RPMI7951 (cell line): Measurements from ENCODE around the gene MMP28. TPM values are rescaled to one million over a fixed set of nuclear protein-coding genes. Genes with fewer than 3 reads are reported as not detected.
A peak's percentile ranks its signal among the peaks of the same experiment; 100 is the strongest.

ENCODE experiments used
- DNase-seq: peaks from one replicate; pipeline ENCODE4 v3.0.0-alpha.2; 2012; ENCODE audit warnings: low read depth
- total RNA-seq: library from RNA; depleted of rRNA; stranded (reverse); fragments of >200 nt; shearing (Covaris generic); gene quantifications from 2 replicates; pipeline ENCODE4 v1.2.3, GENCODE V29; 2014; rRNA removed

MMP28 gene, protein sequence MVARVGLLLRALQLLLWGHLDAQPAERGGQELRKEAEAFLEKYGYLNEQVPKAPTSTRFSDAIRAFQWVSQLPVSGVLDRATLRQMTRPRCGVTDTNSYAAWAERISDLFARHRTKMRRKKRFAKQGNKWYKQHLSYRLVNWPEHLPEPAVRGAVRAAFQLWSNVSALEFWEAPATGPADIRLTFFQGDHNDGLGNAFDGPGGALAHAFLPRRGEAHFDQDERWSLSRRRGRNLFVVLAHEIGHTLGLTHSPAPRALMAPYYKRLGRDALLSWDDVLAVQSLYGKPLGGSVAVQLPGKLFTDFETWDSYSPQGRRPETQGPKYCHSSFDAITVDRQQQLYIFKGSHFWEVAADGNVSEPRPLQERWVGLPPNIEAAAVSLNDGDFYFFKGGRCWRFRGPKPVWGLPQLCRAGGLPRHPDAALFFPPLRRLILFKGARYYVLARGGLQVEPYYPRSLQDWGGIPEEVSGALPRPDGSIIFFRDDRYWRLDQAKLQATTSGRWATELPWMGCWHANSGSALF
- not detected in 2 replicates for total RNA-seq

DNA sequence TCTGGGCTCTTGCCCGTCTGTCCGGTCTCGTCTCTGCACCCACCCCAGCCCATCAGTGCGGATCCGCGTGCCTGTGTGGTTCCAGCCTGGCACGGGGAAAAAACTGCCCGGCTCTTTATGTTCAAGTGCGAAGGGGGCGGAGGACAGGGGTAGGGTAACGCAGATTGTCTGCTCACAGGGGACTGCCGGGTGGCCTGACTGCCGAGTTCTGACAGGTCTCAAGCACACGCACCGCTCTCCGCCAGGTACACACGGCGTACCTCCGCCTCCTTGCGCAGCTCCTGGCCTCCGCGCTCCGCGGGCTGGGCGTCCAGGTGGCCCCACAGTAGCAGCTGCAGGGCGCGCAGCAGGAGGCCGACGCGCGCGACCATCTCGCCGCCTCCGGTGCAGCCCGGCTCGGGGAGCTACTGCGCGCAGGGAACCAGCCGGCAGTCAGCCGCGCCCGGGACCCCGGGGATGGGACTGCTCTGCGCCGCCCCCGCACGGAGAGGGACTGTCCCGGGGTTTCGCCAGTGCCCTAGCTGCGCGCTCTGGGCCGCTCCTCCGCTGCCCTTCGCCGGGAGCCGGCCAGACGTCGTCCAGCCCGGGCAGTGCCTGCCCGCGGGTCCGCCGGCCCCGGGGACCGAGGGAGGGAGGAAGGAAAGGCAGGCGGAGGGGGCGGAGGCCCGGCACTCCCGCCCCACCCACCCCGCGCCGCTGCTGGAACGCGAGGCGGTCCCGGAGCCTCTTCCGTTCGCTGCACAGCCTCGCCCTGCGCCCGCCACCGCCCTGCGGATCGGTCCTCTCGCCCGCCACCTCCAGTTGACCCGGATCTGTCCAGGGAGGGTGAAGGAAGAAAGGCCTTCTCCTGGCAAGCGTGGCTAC lies at the start of gene MMP28:
Gene MMP28, minus strand, starts transcription at position 635 of the 864 bp plus-strand sequence. Its CDS starts 264 bp downstream, at position 371.
- DNase-seq: peak; percentile 10

DNA sequence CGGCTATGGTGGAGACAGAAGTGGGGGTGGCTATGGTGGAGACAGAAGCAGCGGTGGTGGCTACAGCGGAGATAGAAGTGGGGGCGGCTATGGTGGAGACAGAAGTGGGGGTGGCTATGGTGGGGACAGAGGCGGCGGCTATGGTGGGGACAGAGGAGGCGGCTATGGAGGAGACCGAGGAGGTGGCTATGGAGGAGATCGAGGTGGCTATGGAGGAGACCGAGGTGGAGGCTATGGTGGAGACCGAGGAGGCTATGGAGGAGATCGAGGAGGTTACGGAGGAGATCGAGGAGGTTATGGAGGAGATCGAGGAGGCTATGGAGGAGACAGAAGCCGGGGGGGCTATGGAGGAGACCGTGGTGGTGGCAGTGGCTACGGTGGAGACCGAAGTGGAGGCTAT lies 49.1 kb upstream of the MMP28 start:
- no peak for DNase-seq

DNA sequence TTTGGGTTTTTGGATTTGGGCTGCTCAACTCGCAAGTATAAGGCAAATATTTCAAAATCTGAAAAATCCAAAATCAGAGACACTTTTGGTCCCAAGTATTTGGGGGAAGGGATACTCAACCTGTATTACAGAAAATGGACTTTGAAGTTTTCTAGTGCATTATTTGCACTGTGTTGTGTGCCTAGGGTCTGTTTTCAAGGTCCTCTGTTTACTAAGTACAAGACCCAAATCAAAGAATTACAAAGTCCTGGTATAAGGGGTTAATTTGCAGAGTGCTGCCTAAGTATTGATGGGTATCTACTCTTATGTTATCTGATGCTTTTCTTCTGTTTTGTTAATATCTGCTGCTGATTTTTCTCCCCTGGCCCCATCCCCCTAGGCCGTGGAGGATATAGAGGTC lies 48.3 kb upstream of the MMP28 start:
- DNase-seq: no peak

DNA sequence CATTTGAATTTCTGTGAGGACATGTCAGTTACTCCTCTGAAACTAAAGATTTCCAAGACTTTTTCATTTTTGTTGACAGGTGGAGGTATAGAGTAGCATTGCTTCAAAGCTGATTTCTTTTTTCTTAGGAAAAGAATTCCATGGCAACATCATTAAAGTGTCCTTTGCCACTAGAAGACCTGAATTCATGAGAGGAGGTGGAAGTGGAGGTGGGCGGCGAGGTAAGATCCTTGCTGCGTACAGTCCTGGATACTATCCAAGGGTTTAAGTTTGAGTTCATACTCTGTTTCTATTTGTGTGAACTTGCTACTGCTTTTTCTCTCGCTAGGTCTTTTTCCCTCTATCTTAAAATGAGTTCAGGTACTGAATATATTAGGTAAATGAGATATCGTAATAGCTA lies 46.8 kb upstream of the MMP28 start:
- DNase-seq: no peak

DNA sequence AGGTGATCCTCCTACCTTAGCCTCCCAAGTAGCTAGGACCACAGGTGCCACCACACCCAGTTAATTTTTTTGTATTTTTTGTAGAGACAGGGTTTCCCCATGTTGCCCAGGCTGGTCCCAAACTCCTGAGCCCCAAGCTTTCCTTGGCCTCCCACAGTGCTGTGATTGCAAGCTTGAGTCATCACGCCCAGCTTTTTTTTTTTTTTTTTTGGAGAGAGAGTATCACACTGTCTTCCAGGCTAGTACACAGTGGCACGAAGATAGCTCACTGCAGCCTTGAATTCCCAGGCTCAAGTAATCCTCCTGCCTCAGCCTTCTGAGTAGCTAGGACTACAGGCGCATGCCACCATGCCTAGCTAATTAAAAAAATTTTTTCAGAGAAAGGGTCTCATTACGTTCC lies 46.1 kb upstream of the MMP28 start:
- DNase-seq: peak; percentile 27

DNA sequence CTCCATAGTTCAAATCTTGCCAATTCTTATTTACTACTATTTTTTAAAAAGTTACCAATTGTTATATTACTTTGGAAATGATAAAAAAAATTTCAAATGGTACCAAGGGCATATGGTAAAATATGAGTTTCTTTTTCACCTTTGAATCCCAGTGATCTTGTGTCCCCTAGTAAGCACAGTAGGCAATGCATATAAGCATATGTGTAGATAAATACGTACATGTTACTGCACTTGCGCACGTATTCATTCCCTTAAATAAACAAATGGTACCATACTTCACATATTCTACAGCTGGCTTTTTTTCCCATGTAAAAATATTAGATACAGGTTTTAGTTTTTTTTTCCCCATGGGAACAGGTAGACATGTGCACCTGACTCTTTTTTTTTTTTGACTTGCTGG lies 45.7 kb upstream of the MMP28 start:
- no peak for DNase-seq

DNA sequence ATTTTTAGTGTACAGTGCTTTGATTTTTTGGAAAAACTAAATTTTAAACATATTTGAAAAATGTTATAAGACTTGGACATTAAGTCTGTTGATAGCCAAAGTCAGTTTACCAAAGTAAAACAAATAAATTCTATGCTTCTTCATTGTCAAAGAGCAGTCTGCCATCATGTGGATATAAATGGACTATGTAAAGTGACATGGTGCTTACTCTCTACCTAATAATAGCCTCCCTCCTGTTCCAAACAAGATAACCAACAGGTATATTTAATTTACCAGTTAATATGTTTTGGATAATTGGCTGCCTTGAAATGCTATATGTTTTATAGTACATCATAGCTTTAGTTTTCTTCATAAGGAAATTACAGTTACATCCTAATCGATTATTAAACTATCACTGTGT lies 29.8 kb upstream of the MMP28 start:
- no peak for DNase-seq

DNA sequence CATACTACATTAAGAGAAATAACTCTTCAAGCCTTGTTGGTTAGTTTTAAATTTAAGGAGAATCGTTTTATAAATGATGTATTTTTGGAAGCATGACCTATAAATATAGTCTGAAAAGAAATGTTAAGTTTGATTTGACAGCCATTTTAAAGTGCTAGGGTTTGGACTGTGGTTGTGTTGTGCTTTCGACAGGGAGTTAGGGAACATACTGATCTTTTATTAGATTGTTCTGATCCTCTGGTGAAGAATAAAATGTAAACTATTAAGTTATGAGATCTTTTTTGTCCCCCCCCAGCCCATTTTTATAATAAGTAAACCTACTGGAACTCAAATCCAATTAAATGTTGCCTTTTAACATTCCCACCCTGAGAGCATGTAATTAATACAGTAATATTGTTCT lies 25.9 kb upstream of the MMP28 start:
- no peak for DNase-seq

DNA sequence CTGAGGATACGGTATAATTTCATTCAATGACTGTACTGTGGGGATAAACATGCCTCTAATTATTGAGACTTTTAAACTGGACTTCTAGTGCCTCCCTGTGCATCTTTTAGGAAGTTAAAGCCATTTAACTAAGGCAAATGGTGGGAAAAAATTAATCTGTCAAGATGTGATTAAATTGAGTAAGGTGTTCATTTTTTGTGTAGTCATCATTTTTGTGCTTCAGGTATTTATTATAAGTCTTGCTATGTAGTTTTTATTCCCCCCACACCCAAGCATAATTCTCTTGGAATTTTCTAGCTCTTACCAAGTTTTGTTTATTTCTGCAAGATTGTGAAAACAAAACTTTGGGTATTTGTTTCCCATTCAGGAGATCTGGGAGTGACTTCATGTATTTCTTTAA lies 24.0 kb upstream of the MMP28 start:
- DNase-seq: no peak

DNA sequence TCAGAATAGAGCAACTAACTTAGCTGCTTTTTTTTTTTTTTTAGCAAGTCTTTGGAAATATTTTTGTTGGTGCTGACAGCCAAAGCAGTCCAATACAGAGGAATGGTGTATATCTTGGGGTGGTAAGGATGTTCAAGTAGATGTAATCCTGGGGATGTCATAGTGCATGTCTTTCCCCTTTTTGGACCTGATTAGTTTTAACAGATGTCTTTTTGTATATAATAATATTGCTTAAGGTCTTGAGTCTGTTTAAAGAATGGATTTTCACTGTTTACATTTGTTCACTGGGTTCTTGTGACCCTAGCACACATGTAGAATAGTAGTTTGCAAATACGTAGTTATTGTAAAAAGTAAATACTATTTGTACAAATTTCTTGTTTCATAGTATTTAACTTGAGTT lies 21.8 kb upstream of the MMP28 start:
- DNase-seq: no peak

DNA sequence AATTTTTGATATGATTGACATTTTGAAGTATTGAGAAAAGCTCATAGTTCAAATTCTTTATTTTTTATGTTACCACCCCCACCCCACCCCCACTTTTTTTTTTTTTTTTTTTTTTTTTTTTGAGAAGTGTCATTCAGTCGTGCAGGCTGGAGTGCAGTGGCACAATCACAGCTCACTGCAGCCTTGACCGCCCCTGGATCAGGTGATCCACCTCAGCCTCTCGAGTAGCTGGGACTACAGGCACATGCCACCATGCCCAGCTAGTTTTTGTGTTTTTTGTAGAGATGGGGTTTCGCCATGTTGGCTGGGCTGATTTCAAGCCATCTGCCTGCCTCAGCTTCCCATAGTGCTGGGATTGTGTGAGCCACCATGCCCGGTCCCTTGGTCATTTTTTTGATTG lies 21.3 kb upstream of the MMP28 start:
- DNase-seq: no peak

DNA sequence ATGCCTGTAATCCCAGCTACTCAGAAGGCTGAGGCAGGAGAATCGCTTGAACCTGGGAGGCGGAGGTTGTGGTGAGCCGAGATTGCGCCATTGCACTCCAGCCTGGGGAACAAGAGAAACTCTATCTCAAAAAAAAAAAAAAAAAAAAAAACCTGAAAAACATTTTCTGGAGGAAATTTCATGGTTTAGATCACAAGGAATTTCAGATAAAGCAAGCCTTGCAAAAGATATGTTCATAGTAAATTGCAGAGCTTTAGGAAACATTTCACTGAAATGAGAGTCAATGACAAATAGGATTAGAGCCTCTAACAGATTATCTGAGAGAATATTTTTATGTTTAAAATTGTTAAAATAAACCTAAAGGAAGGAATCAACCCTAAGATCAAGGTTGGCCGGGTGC lies 17.0 kb upstream of the MMP28 start:
- DNase-seq: no peak

DNA sequence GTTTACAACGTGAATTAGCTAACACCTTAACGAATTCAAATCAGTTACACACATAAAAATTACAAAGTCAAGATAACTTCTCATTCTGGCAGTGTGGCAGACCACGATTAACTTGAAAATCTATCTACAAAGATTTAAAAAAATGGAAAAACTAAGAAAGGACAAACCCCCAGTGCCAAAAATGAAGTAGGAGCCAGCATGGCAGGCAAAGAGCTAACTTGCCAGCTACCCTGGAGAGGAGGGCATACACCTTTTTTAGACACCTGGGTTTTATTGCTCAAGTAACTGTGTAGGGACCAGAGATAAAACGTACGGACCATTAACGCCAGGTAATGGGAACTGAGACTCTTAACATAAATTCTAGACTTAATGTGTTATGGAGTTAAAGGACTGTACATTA lies 16.3 kb upstream of the MMP28 start:
- no peak for DNase-seq

DNA sequence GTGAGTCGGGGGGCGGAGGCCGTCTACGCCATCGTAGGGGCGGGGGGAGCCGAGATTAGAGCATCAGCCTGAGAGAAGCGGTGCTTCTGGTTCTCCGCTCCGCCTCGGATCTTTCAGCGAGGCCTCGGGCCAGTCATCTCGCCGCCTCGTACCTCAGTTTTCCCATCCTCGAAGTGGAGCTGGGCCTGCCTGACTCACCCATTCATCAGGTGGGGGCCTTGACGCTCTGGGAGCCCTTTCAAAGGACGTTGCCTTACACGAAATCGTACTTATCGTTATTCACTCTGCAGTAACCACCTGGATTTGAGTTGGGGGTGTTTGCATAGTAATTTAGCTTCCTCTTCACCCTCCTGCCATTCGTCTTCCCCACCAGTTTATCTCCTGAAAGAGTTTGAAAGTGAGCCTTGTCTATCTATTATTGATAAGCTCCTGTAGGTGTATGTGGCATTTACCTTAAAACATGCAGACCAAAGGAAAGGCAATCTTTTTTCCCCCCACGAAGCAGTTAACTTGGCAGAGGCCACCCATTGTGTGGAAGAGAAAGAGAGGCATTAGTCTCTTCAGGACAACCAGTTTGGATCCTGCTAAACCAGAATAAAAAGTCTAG lies 14.5 kb upstream of the MMP28 start:
- DNase-seq: no peak

DNA sequence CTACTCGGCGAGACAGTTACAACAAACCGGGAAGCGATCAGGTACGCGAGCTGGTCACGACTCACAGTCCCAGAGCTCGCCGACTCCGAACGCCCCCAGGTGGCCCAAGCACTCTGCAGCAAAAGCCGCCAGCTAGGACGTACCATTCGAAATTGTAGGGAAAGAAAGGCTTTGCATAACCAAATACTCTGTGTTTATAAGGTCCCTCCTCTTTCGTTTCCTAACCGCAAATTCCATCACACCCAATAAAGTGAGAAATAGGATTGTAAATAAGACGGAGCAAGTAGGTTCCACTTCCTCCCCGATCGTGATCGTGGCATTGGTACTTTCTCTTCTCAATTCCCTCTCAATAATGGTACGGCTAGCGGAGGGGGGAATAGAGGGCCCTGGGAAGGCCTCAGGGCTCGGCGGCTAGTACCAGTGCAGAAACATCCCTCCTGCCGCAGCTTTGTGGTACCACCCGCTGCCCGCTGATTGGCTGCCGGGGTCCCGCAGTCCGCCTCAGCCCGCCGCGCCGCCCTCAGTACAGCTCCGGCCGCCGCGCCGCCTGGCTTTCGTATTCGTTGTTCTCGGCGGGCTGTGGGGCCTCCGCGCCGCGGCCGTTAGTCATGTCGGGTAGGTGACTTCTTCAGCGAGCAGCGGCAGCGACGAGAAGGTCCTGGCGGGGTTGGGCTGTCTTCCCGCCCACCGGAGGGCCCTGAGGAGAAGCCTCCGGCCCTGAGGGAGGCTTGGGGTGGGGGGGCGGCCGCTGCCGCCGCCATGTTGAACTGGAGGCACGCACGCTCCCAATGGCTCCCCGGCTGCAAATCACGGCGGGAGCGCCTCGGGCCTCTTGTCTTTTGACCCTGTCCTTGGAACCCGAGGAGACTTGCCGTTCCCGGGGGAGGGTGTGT lies 13.8 kb upstream of the MMP28 start, which contains the start of gene TAF15:
Gene TAF15, plus strand, starts transcription at position 523 of the 893 bp plus-strand sequence. Its CDS starts 86 bp downstream, at position 609.
- DNase-seq: peak; percentile 98

DNA sequence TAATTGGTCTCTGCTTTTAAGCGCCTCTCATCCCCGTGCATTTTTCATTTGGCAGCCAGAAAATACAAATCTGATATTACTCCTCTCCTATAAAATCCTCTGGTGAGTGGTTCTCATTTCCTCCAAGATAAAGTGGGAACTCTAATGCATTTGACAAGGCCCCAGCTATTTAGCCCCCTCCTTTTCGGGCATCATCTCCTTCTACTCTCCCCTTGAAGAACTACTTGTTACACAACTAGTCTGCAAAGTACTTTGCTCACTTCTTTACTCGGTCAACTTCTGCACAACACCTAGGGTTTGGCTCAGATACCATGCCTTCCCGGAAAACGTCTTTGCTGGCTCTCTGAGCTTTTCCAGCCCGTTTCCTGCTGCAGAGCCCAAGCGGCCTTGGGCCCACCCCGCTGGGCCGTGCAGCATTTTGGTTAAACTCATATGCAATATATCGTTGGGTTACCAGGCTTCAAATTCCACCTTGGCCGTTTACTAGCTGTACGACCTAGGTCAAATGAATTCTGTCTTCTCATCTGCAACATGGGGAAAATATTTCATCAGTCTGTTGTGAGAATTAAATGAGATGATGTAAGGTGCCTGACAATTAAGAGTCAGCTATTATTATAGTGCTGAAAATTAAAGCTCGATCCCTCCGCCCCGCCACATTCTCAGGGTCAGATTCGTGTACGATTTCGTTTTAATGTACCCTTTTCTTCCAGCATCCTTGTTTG lies 13.0 kb upstream of the MMP28 start:
- peak; percentile 6 for DNase-seq

DNA sequence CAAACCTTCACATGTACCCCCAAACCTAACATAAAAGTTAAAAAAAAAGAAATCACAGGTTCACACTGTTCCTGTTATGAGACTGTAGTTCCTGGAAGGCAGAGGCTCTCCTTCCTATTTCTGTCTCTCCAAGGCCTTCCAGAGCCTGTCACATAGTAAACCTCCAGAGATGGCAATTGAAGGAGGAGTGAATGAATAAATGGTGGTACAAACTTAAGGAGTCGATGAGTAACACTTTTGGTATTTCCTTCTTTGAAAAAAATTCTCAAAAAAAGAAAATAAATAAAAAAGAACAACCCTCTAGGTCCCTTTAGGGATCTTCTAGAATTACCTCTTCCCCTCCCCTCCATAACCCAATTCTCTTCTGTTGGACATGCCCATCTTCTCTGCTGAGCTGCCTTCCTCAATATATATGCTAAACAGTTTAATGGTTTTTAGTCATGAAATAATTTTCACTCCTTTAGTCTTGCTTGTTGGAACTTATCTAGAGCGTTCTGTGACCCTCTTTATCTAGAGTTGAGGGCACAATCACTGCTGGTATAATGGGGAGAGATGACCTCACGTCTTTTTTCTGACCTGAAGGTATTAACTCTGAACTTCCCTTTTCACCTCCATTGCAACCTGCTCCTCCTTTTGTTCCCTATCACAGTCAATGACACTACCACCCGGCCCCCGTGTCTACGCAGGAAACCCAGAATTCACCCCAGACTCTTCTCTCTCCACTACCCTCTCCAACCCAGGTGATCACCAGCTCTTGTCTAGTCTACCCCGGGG lies 12.1 kb upstream of the MMP28 start:
- DNase-seq: peak; percentile 31

DNA sequence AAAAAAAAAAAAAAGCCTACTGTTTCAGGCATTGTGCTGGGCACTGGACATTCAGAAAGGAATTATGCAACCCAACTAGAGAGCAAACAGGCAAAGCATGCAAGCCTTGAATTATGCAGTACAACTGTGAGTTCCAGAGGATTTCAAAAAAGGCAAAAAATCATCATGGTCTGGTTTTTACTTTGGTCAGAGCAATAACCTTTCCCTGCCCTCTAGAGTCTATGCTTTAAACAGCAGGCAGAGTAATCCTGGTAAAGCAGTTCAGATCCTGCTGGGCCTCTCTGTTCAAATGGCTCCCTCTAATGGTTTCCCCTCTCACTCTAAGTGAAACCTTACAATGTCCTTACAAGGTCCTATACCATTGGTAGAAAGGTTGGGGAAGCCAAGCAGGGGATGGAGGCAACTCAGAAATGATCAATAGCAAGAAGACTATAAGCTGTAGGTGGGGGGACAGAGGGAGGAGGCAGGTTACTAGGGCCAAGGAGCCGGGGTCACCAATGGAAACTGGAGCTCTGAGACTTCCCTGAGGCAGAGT lies 9.3 kb upstream of the MMP28 start:
- peak; percentile 81 for DNase-seq

DNA sequence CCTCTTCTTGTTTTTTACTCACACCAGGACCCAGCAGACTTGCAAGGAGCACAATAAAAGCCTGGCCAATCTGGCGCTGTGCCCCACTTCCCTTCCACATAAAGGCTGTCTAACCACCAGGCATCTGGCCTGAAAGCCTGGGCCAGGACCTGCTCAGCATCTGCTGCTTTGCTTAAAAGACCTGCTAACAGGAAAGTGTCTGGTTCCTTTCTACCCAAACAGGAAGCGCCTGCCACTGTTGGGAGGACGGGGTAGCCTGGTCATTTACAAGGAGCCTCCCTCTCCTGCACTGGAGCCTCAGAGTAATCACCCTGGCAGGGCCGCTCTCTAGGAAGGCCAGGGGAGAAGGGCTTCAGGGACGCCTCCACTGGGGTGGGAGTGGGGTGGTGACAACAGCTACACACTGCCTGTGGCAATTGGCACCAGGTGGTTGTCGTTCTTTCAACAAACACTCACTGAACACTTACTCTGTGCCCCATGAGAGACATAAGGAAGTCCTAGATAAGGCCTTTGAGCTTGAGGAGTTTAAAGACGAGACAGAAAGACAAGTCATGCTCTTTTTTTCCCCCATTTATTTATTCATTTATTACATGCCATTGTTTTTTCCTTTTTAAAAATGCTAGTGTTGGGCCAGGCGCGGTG lies 6.3 kb upstream of the MMP28 start:
- DNase-seq: peak; percentile 50
